Muscle layer of duodenum (tissue), 2 donors: ENCODE results near the gene PALLD.

Experiments
- H3K27ac ChIP-seq: one replicate; pipeline ENCODE4 v1.7.0; 2013; ENCODE audit warnings: mild to moderate bottlenecking, low read length
- H3K27me3 ChIP-seq: one replicate; pipeline ENCODE4 v1.7.0; 2013; ENCODE audit warnings: low read depth, mild to moderate bottlenecking, control low read depth, low read length
- H3K36me3 ChIP-seq, 2 donors: one replicate each; pipeline ENCODE4 v1.7.0; 2013; ENCODE audit warnings: low read length in 2 of 2, control low read depth in 1 of 2, mild to moderate bottlenecking in 1 of 2; ENCODE audit not compliant: insufficient read depth in 2 of 2, control insufficient read depth in 1 of 2
- H3K4me1 ChIP-seq, 2 donors: one replicate each; pipeline ENCODE4 v1.7.0; 2013; ENCODE audit warnings: low read length in 2 of 2, mild to moderate bottlenecking in 2 of 2, control low read depth in 1 of 2, moderate library complexity in 1 of 2; ENCODE audit not compliant: insufficient read depth in 2 of 2, control insufficient read depth in 1 of 2
- H3K4me3 ChIP-seq, 2 donors: one replicate each; pipeline ENCODE4 v1.7.0; 2013; ENCODE audit warnings: low read length in 2 of 2, low read depth in 1 of 2, mild to moderate bottlenecking in 1 of 2
- H3K9me3 ChIP-seq, 2 donors: one replicate each; pipeline ENCODE4 v1.7.0; 2013; ENCODE audit warnings: low read length in 2 of 2, control low read depth in 1 of 2, mild to moderate bottlenecking in 1 of 2; ENCODE audit not compliant: control insufficient read depth in 1 of 2
- donor health status: healthy.

Gene PALLD

GRCh38 chr4:168813890-168814289 is 317.0 kb downstream of the PALLD start:
- Histone ChIP-seq H3K27me3 (no peaks in the 10 kb centered on the region), H3K27ac (peak overlapping the region; percentile 0), H3K9me3 (no peaks in the 10 kb centered on the region), H3K36me3 (no peaks in the 10 kb centered on the region), H3K4me3 (no peak overlapping the region), H3K4me1 (peaks cover 25 to 26% of the 10 kb centered on the region in 2 donors)

DNA sequence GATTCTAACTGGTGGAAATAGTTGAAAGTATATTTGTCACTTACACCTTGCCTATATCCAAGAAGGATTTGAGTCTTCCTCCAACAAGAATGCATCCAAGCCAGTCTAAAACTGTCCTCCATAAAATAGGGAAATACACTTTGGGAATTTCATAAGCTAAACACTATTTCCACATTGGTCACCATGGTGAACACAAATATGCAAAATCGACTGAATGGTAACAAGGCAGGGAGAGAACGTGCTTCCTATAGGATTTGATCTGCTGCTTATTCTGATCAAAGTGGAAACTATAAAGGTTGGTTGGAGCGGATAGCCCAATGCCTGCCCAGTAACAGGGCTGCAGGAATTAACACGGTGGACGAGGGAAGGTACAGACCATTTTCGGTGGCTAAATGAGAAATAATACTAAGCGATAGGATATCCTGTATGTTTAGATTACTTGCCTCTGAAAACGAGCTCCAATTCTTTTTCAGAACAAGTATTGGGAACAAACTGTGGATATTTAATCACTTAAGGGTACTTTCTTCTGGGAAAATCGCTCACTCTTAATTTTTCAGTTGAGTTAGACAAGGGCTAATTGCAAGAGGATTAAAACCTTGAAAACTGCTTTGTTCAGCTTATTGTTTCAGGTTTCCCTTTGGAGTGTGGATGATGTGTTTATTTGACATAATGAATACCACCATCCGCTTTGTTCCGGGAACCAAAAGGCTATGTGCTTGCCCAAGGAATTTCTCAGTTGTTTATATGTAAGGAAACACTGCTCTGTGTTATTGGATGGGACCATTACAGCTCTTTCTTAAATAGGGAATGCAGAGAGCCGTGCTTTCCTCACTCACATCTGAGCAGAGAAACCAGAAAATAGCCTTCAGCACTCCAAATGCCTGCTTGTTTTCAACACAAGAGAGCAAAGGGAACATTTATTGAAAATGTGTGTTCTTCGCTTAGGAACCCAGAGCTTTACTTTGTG is 318.8 kb downstream of the PALLD start:
- peaks cover 26% of the 10 kb centered on the region in 2 donors for H3K4me1 ChIP-seq
- H3K4me3 ChIP-seq: peak overlapping the region; percentile 19 to 23
- H3K27me3 ChIP-seq: no peaks in the 10 kb centered on the region

DNA sequence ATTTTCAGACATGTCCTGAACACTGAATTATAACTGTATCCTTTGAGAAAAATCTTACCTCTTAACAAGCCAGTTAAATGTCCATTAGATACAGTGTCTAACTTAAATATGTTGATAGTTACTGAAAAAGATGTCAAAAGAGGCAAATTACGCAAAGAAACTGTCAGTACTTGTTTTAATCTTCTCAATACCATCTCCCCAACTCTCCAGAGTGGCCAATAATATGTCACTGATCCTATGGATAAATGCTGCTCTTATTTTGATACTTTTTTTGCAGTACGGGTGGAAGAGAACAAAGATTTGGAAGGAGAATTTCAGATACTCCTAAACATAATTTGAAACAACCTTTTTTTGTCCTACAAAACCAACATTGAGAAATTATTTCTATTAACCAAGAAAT is 320.5 kb downstream of the PALLD start:
- Histone ChIP-seq H3K9me3 (no peaks in the 10 kb centered on the region), H3K27me3 (no peaks in the 10 kb centered on the region), H3K27ac (peak overlapping the region; percentile 86), H3K4me1 (peaks cover 26% of the 10 kb centered on the region in 2 donors), H3K4me3 (peak overlapping the region; percentile 7 to 41), H3K36me3 (no peaks in the 10 kb centered on the region)

More for the DNA sequence above, 318.8 kb downstream of the PALLD start:
- Histone ChIP-seq H3K9me3 (no peaks in the 10 kb centered on the region), H3K27ac (peak overlapping the region; percentile 90), H3K36me3 (no peaks in the 10 kb centered on the region)

DNA sequence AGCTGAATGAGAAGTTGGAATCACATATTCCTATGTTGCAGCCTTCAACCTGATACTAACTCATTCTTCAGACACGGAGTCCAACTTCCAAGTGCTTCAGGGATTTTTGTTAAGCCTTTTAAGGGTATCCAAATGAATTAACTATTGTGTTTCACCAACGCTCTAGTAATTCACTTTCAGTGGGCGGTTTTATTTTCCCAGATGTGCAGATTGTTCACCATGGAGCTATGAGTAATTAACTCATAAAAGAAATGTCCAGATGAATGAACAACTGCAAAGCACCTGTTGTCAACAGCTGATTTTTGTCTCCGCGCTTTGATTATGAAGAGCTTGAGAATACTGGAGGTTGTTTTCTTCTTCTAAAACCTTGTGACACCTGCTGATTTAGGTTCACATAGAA is 325.6 kb downstream of the PALLD start:
- no peak overlapping the region for H3K27ac ChIP-seq
- H3K9me3 ChIP-seq: no peaks in the 10 kb centered on the region
- H3K4me3 ChIP-seq: no peak overlapping the region
- H3K4me1 ChIP-seq: peaks cover 7 to 8% of the 10 kb centered on the region in 2 donors
- H3K27me3 ChIP-seq: no peaks in the 10 kb centered on the region
- no peaks in the 10 kb centered on the region for H3K36me3 ChIP-seq

GRCh38 chr4:168825975-168826374 is 329.1 kb downstream of the PALLD start:
- Histone ChIP-seq H3K4me1 (peaks cover 3 to 5% of the 10 kb centered on the region in 2 donors), H3K9me3 (no peaks in the 10 kb centered on the region), H3K27me3 (no peaks in the 10 kb centered on the region), H3K36me3 (no peaks in the 10 kb centered on the region), H3K4me3 (no peak overlapping the region), H3K27ac (no peak overlapping the region)

DNA sequence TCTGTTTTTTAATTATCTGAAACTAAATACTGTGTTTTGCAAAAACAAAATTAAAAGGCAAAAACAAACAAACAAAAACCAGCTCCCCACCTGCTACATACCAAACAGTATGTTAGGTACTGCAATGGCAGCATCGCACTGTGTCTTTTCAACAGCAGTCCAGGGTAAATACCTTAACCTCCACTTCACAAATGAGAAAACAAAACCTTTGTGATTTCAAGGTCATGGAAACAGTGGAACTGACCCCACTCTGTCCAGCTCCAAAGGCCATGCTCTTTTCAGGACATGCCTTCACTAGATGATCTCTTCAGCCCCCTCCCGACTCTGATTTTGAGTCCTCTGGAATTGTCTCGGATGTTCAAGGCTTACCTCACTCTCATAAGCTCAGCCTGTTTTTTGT is 329.8 kb downstream of the PALLD start:
- H3K36me3 ChIP-seq: no peaks in the 10 kb centered on the region
- H3K4me3 ChIP-seq: no peak overlapping the region
- H3K9me3 ChIP-seq: no peaks in the 10 kb centered on the region
- H3K27ac ChIP-seq: peak overlapping the region; percentile 29
- no peaks in the 10 kb centered on the region for H3K27me3 ChIP-seq
- H3K4me1 ChIP-seq: peaks cover 9% of the 10 kb centered on the region in 2 donors

DNA sequence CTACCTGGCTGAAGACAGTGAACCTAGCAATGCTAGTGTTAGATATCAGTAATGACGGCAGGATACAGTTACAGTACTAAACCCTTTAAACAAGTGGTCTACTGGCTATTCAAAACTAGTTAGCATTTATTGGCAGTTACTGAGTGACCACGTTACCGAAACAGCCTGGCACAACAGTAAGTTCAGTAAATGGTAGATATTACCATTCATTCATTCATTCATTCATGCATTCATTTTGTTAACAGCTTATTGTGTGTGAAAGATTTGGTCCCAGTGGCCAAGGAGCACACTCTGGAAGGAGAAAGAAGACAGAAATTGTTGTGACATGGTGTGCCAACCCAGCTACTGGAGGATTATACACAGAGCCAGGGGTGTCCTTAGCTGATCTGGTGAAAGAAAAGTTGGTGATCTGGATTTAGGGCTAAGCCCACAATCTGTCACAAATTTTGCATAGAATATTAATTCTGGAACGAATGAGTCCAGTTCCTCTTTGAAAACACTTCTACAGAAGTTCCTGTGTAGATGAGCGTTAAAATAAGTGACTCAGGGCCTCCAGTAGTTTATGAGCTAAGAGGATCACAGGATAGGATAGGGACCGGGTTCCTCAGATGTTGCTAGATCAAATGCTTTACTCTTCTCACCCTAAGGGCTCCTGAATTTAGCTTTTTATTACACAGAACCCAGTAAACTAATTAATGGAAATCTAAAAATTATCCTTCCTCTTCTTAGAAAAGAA is 334.1 kb downstream of the PALLD start:
- H3K4me1 ChIP-seq: peaks cover 9% of the 10 kb centered on the region in 2 donors
- H3K27ac ChIP-seq: peak overlapping the region; percentile 91
- peak overlapping the region; percentile 77 to 83 for H3K4me3 ChIP-seq
- H3K27me3 ChIP-seq: no peaks in the 10 kb centered on the region
- H3K9me3 ChIP-seq: no peaks in the 10 kb centered on the region
- peaks cover 0 to 4% of the 10 kb centered on the region in 2 donors for H3K36me3 ChIP-seq

- Histone ChIP-seq H3K4me1 (peaks cover 9% of the 10 kb centered on the region in 2 donors), H3K9me3 (no peaks in the 10 kb centered on the region), H3K27me3 (no peaks in the 10 kb centered on the region), H3K36me3 (peaks cover 0 to 4% of the 10 kb centered on the region in 2 donors), H3K27ac (peak overlapping the region; percentile 91), H3K4me3 (peak overlapping the region; percentile 77 to 83)
Measured at GRCh38 chr4:168831585-168831918, 334.7 kb downstream of the PALLD start.

DNA sequence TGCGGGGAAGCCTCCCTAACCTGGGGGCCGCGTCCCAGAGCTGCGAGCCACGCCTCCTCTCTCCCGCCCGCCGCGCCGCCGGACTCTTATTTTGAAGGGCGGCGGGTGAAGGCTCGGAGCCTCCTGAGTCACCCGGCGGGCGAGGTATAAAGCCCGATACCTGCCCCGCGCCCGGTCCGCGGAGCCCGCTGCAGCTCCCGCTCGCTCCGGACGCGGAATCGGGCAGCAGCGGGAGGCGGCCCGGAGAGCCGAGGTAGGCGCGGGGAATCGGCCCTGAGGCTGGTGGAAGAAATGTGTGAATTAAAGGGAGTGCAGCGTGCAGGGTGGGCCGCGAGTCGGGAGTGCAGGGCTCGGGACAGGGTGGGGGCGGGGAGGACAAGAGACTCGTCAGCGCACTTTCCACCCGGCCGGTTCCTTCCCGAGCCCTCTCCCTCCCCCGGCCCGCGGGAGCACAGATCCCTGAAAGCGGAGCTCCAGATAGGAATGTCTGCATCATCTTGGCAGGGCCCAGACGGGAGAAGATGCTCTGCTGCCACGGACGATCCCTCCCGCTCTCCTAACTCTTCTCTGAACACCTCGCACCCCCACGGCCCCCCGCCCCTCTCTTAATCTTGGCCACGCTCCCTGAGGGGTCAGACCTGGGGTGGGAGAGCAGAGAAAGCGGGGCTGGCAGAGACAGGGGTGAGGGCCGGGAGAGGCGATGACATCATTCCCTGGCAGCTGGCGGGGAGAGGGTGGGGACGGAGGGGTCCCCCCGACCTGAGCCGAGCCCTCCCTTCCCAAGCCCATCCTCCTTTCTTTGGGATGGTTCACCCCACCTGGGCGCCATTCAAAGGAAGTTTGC is 335.3 kb downstream of the PALLD start:
- Histone ChIP-seq H3K27me3 (no peaks in the 10 kb centered on the region), H3K4me1 (peaks cover 9 to 12% of the 10 kb centered on the region in 2 donors), H3K27ac (peak overlapping the region; percentile 91)

DNA sequence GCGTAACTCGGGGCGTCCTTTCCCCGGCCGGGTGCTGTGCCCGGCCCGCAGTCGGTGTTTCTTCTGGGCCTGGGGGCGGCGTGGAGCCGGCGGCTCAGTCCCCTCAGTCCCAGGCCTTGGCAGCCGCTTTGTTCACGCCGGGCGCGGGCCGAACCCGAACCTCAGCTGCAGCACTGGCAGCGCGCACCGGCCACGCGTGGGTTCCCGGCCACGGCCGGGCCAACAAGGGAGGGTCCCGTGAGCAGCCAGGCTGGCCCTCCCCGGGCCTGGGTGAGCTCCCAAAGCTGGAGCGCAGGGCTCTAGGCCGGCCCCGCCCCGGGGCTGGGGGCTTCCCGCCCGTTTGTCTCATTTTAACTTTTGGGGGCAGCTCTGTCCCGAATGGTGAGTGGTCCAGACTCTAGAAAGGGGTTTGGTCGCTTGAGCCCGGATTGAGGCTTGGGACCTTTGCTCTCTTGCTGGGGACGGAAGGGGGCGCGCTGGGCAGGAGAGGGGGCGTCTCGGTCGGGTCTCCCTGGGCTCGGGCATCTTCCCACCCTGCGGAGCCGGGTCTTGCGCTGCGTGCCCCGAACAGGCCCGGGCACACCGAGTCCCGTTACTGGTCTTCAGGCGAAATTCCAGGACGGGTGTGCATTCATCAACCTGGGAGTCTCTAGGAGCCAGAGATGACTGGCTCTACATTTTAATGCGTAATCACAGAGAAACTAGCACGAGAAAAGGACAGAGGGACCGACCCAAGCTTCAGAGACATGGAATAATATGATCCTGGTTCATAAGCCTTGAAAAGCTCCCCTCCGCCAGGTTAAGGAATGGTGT is 336.1 kb downstream of the PALLD start:
- H3K9me3 ChIP-seq: no peaks in the 10 kb centered on the region
- H3K27ac ChIP-seq: peak overlapping the region; percentile 88
- H3K27me3 ChIP-seq: no peaks in the 10 kb centered on the region
- H3K36me3 ChIP-seq: peaks cover 0 to 4% of the 10 kb centered on the region in 2 donors
- peak overlapping the region; percentile 77 to 83 for H3K4me3 ChIP-seq
- H3K4me1 ChIP-seq: peaks cover 9 to 17% of the 10 kb centered on the region in 2 donors

More for the DNA sequence above, 335.3 kb downstream of the PALLD start:
- Histone ChIP-seq H3K36me3 (peaks cover 0 to 4% of the 10 kb centered on the region in 2 donors), H3K4me3 (peak overlapping the region; percentile 77 to 83), H3K9me3 (no peaks in the 10 kb centered on the region)
